ENCODE measurements around the gene ERICH6.

ERICH6 gene

DNA sequence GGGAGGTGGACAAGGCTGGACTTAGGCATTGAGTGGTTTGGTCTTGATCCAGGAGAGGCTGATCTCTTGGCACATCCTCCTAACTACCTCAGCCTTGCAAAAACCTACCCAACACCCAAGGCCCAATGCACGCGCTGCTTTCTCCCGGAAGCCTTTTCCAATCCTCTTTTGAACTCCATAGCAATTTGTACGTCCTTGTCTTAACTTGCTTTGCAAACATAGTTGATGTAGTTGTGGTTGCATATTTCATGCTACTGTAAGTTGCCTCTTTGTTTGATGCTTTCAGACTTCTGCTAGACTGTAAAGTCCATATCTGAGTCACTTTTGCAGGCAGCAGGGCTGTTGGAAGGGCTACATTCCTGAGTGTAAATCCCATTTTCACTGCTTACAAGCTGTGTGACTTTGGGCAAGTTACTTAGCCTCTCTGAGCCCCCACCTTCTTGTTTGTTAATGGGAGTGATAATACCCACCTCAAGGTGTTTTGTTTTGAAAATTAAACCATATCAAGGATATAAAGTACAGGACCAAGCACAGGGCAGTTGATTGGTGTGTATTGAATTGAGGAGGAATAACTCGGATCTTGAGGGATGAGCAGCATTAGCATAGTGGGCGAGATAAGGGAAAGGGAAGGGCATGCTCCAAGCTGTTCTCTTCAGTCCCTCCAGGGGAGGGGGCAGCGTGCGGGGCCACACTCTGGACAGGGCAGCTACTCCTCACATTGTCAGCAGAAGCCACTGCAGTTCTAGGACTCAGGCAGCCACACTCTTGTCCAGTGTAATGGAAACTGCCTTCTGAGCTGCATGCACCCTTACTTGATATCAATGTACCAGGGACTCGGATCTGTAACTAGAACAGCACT lies 30.4 kb upstream of the ERICH6 start (continued):
- TF ChIP-seq CSDC2 (CRISPR knock-in tag; IDR thresholded peaks at IDR 0.05), result no peak
- TF ChIP-seq, protein P1, sequence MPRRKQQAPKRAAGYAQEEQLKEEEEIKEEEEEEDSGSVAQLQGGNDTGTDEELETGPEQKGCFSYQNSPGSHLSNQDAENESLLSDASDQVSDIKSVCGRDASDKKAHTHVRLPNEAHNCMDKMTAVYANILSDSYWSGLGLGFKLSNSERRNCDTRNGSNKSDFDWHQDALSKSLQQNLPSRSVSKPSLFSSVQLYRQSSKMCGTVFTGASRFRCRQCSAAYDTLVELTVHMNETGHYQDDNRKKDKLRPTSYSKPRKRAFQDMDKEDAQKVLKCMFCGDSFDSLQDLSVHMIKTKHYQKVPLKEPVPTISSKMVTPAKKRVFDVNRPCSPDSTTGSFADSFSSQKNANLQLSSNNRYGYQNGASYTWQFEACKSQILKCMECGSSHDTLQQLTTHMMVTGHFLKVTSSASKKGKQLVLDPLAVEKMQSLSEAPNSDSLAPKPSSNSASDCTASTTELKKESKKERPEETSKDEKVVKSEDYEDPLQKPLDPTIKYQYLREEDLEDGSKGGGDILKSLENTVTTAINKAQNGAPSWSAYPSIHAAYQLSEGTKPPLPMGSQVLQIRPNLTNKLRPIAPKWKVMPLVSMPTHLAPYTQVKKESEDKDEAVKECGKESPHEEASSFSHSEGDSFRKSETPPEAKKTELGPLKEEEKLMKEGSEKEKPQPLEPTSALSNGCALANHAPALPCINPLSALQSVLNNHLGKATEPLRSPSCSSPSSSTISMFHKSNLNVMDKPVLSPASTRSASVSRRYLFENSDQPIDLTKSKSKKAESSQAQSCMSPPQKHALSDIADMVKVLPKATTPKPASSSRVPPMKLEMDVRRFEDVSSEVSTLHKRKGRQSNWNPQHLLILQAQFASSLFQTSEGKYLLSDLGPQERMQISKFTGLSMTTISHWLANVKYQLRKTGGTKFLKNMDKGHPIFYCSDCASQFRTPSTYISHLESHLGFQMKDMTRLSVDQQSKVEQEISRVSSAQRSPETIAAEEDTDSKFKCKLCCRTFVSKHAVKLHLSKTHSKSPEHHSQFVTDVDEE (CRISPR knock-in tag; IDR thresholded peaks at IDR 0.05), result no peak
- TF ChIP-seq TOX (CRISPR knock-in tag; IDR thresholded peaks at IDR 0.05; ENCODE audit: borderline replicate concordance), result no peak

- no peak for ATAC-seq
- TF ChIP-seq, protein P1 (CRISPR knock-in tag; IDR thresholded peaks at IDR 0.05), result no peak
- TF ChIP-seq PPARA (CRISPR knock-in tag; IDR thresholded peaks at IDR 0.05; ENCODE audit: borderline replicate concordance) (no peak), ZNF8 (CRISPR knock-in tag; IDR thresholded peaks at IDR 0.05) (no peak)
These were observed 29.7 kb upstream of the ERICH6 start for GRCh38 chr3:150733373-150733935.

GRCh38 chr3:150729682-150730360 lies 26.1 kb upstream of the ERICH6 start:
- TF ChIP-seq ZNF70 (CRISPR knock-in tag; IDR thresholded peaks at IDR 0.05) (no peak), CSDC2 (CRISPR knock-in tag; IDR thresholded peaks at IDR 0.05) (no peak), CSRNP3 (CRISPR knock-in tag; IDR thresholded peaks at IDR 0.05) (no peak), BACH2 (CRISPR knock-in tag; IDR thresholded peaks at IDR 0.05; ENCODE audit: borderline replicate concordance) (no peak), PPARA (CRISPR knock-in tag; IDR thresholded peaks at IDR 0.05; ENCODE audit: borderline replicate concordance) (no peak), TCF4 (CRISPR knock-in tag; IDR thresholded peaks at IDR 0.05; ENCODE audit: borderline replicate concordance) (no peak), GLIS3 (CRISPR knock-in tag; IDR thresholded peaks at IDR 0.05) (no peak), RARB (CRISPR knock-in tag; IDR thresholded peaks at IDR 0.05) (no peak), PATZ1 (CRISPR knock-in tag; IDR thresholded peaks at IDR 0.05; ENCODE audit: borderline replicate concordance) (no peak), ZNF8 (CRISPR knock-in tag; IDR thresholded peaks at IDR 0.05) (no peak), ZFP30 (CRISPR knock-in tag; IDR thresholded peaks at IDR 0.05) (no peak), ARNTL (CRISPR knock-in tag; IDR thresholded peaks at IDR 0.05; ENCODE audit: borderline replicate concordance, low read depth) (no peak)
- TF ChIP-seq, protein P2, sequence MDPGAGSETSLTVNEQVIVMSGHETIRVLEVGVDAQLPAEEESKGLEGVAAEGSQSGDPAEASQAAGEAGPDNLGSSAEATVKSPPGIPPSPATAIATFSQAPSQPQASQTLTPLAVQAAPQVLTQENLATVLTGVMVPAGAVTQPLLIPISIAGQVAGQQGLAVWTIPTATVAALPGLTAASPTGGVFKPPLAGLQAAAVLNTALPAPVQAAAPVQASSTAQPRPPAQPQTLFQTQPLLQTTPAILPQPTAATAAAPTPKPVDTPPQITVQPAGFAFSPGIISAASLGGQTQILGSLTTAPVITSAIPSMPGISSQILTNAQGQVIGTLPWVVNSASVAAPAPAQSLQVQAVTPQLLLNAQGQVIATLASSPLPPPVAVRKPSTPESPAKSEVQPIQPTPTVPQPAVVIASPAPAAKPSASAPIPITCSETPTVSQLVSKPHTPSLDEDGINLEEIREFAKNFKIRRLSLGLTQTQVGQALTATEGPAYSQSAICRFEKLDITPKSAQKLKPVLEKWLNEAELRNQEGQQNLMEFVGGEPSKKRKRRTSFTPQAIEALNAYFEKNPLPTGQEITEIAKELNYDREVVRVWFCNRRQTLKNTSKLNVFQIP (CRISPR knock-in tag; IDR thresholded peaks at IDR 0.05; ENCODE audit: borderline replicate concordance, low read depth), result no peak
- no peak for ATAC-seq

Measured in SK-N-SH treated with all-trans-retinoic acid at 6 μM for 48 hours (cell line).